Measurements from ENCODE around the gene UQCRC2. TPM values are rescaled to one million over a fixed set of nuclear protein-coding genes. Genes with fewer than 3 reads are reported as not detected.

The UQCRC2 gene
- total RNA-seq, 1 donor from 2014 or later, result 66.3 TPM

- TF ChIP-seq CTCF (IDR thresholded peaks at IDR 0.05), result no peak
- no peak overlapping the region for H3K27ac ChIP-seq
Observed at GRCh38 chr16:21964353-21964752, 11.2 kb downstream of the UQCRC2 start.

DNA sequence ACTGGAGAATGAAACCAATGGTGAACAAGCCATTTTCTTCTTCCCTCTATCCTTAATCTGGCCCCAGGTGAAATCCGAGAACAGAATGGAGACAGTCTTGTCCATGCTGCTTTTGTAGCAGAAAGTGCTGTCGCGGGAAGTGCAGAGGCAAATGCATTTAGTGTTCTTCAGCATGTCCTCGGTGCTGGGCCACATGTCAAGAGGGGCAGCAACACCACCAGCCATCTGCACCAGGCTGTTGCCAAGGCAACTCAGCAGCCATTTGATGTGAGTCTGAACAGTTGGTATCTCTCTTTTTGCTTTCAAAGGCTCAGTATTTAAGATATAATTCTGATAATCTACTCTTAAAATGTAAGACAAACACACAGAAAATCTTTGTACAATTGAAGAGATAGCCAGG, 18.7 kb downstream of the UQCRC2 start:
- no peak for TF ChIP-seq CTCF (IDR thresholded peaks at IDR 0.05)
- no peak for DNase-seq (ENCODE audit: low spot score in 2 of 2)
- no peaks in the 10 kb centered on the region for H3K9me3 ChIP-seq
- H3K27ac ChIP-seq, result no peak overlapping the region
- H3K4me1 ChIP-seq, result no peaks in the 10 kb centered on the region
- intact Hi-C loops (cut with DNase I), result no loop called here
- no peak overlapping the region for H3K4me3 ChIP-seq
- no peaks in the 10 kb centered on the region for H3K27me3 ChIP-seq
- H3K36me3 ChIP-seq, result peaks cover 93 to 98% of the 10 kb centered on the region in 2 donors

More at GRCh38 chr16:21964353-21964752, 11.2 kb downstream of the UQCRC2 start:
- Histone ChIP-seq H3K4me3 (no peak overlapping the region), H3K27me3 (no peaks in the 10 kb centered on the region), H3K36me3 (peaks cover 95 to 100% of the 10 kb centered on the region in 2 donors), H3K9me3 (no peaks in the 10 kb centered on the region), H3K4me1 (no peaks in the 10 kb centered on the region)
- intact Hi-C loops (cut with DNase I), result no loop called here
- DNase-seq (ENCODE audit: low spot score in 2 of 2), result no peak

DNA sequence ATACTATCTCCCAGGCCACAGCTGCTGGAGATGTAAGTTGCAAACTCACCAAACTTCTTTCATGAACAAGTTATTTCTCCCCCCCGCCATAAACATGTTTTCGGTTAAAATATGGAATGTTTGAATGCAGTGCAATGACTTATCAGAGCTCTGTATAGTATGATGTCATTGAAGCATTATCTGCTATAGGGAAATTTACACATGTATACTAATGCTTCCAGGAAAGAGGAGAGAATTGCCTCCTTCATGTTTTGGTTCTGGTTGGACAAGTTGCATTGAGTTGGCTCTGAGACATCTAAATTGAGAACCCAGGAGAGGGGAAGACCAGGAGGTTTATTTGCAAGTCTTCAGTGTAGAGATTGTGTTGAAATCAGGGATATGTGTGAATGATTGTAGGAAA, 20.8 kb downstream of the UQCRC2 start:
- TF ChIP-seq CTCF (IDR thresholded peaks at IDR 0.05), result no peak
- H3K4me1 ChIP-seq, result no peaks in the 10 kb centered on the region
- no peaks in the 10 kb centered on the region for H3K9me3 ChIP-seq
- DNase-seq (ENCODE audit: low spot score in 2 of 2), result no peak
- intact Hi-C loops (cut with DNase I), result no loop called here
- H3K4me3 ChIP-seq, result no peak overlapping the region
- H3K36me3 ChIP-seq, result peaks cover 86 to 97% of the 10 kb centered on the region in 2 donors
- H3K27me3 ChIP-seq, result no peaks in the 10 kb centered on the region
- no peak overlapping the region for H3K27ac ChIP-seq

DNA sequence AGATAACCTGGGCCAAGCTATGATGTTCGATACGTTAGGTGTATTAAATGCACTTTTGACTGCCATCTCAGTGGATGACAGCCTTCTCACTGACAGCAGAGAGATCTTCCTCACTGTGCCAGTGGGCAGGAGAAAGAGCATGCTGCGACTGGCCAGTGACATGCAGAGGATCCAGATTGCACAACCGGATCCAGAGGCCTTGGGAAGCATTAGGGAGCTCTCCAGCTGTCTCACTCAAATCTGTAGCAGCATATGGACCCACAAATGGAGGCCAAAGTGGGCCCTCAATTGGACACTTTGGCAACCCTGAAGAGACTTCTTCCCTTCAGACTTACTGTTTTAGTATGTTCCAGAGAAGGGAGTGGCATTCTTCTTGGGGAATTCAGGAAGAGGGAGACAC, 26.9 kb downstream of the UQCRC2 start:
- Histone ChIP-seq H3K27ac (no peak overlapping the region), H3K36me3 (peaks cover 68 to 99% of the 10 kb centered on the region in 2 donors), H3K4me1 (no peaks in the 10 kb centered on the region), H3K9me3 (no peaks in the 10 kb centered on the region), H3K27me3 (no peaks in the 10 kb centered on the region), H3K4me3 (no peak overlapping the region)
- TF ChIP-seq CTCF (IDR thresholded peaks at IDR 0.05), result no peak
- DNase-seq (ENCODE audit: low spot score in 2 of 2), result no peak
- intact Hi-C loops (cut with DNase I), result no loop called here

DNA sequence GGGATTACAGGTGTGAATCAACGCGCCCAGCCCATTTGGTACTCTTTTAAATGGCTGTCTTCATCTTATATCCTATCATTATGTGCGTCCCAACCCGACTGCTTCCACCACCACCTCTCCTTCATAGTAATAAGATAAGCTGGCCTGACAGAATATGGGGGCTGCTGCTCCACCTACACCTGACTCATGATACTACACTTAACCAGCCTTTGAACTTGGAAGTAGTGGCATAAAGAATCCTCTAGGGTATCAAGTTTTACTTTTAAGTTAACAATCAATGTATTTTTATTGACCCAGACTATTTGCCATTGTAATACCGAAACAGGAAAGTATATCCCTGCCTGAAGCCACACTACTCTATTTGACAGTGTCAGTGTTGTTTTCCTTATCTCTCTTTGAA, 28.9 kb downstream of the UQCRC2 start:
- Histone ChIP-seq H3K27me3 (no peaks in the 10 kb centered on the region), H3K4me3 (no peak overlapping the region), H3K9me3 (no peaks in the 10 kb centered on the region), H3K36me3 (peaks cover 53 to 90% of the 10 kb centered on the region in 2 donors), H3K4me1 (no peaks in the 10 kb centered on the region), H3K27ac (no peak overlapping the region)
- no peak for DNase-seq (ENCODE audit: low spot score in 2 of 2)
- intact Hi-C loops (cut with DNase I), result no loop called here
- TF ChIP-seq CTCF (IDR thresholded peaks at IDR 0.05), result no peak

- no peaks in the 10 kb centered on the region for H3K27me3 ChIP-seq
- TF ChIP-seq CTCF (IDR thresholded peaks at IDR 0.05), result no peak
- no peak overlapping the region for H3K27ac ChIP-seq
- no peak overlapping the region for H3K4me3 ChIP-seq
- intact Hi-C loops (cut with DNase I), result no loop called here
- peaks cover 41 to 72% of the 10 kb centered on the region in 2 donors for H3K36me3 ChIP-seq
- no peak for DNase-seq (ENCODE audit: low spot score in 2 of 2)
- H3K4me1 ChIP-seq, result no peaks in the 10 kb centered on the region
- no peaks in the 10 kb centered on the region for H3K9me3 ChIP-seq
Observed at GRCh38 chr16:21984062-21984461, 30.9 kb downstream of the UQCRC2 start.

All from ascending aorta (tissue), 2 donors.